Caco-2 (cell line): ENCODE measurements around the gene EPB41L4A. TPM values are rescaled to one million over a fixed set of nuclear protein-coding genes. Genes with fewer than 3 reads are reported as not detected.

Source experiments
- BruUV-seq: library from RNA; stranded (reverse); fragments of 400-500 nt; replicated peaks from 2 replicates; lab custom pipeline; 2021; lab: Mats Ljungman, UMichigan
- CTCF ChIA-PET: fragments of 300-600 bp; sonication (Branson Sonifier 250); formaldehyde crosslinking; loops from one replicate; lab custom pipeline; 2022; ENCODE audit warnings: antibody characterized with exemption; lab: Charles Lee
- POLR2A ChIA-PET: fragments of 300-600 bp; sonication (Branson Sonifier 250); formaldehyde crosslinking; loops from one replicate; lab custom pipeline; 2022; ENCODE audit warnings: antibody characterized with exemption; lab: Charles Lee
- DNase-seq, 2 experiments: peaks; one replicate each; pipeline versions ENCODE4 v3.0.0 to v3.0.0-alpha.2; 2020 to 2022
- H3K27me3 ChIP-seq: replicated peaks from 2 replicates; pipeline ENCODE4 v1.6.0; 2011; ENCODE audit warnings: low read length; ENCODE audit not compliant: control insufficient read depth, insufficient read depth
- H3K36me3 ChIP-seq: 2 replicates; pipeline ENCODE4 v1.5.1; 2011; ENCODE audit warnings: low read length; ENCODE audit not compliant: control insufficient read depth, insufficient read depth
- H3K4me1 ChIP-seq: fragments of 250-450 bp; sonication (Bioruptor Pico); 2 replicates; pipeline ENCODE4 v1.5.1; 2020; ENCODE audit warnings: mild to moderate bottlenecking
- H3K4me3 ChIP-seq: 2 replicates; pipeline ENCODE4 v1.5.1; 2011; ENCODE audit warnings: low read depth, mild to moderate bottlenecking, control low read depth, low read length
- H3K9me3 ChIP-seq: fragments of 250-450 bp; sonication (Bioruptor Pico); 2 replicates; pipeline ENCODE4 v1.5.1; 2020; ENCODE audit warnings: mild to moderate bottlenecking, moderate library complexity
- H3K27ac Mint-ChIP-seq: one replicate; pipeline ENCODE4 v1.8.0; 2022; ENCODE audit warnings: mixed read lengths; ENCODE audit not compliant: unreplicated experiment
- H3K27me3 Mint-ChIP-seq: one replicate; pipeline ENCODE4 v1.8.0; 2022; ENCODE audit warnings: mixed read lengths; ENCODE audit not compliant: insufficient read depth, unreplicated experiment
- H3K36me3 Mint-ChIP-seq: one replicate; pipeline ENCODE4 v1.8.0; 2022; ENCODE audit warnings: mild to moderate bottlenecking, mixed read lengths; ENCODE audit not compliant: insufficient read depth, unreplicated experiment
- H3K4me1 Mint-ChIP-seq: one replicate; pipeline ENCODE4 v1.8.0; 2022; ENCODE audit warnings: low read depth, mixed read lengths; ENCODE audit not compliant: unreplicated experiment
- H3K4me3 Mint-ChIP-seq: one replicate; pipeline ENCODE4 v1.8.0; 2022; ENCODE audit warnings: mild to moderate bottlenecking, moderate library complexity, mixed read lengths; ENCODE audit not compliant: unreplicated experiment
- H3K9me3 Mint-ChIP-seq: one replicate; pipeline ENCODE4 v1.8.0; 2022; ENCODE audit warnings: mixed read lengths; ENCODE audit not compliant: unreplicated experiment
- intact Hi-C: fragments of 100-400 bp; cut with micrococcal nuclease; formaldehyde crosslinking; loops from one replicate; pipeline ENCODE4 v1.10.0; 2022; ENCODE audit not compliant: unreplicated experiment
- total RNA-seq: library from RNA; stranded (reverse); gene quantifications from 2 replicates; pipeline ENCODE4 v1.2.3, GENCODE V29; 2022
- TF ChIP-seq, protein P1 (sequence below), 2 experiments: fragments of 200-600 bp in 1 of 2; IDR thresholded peaks; 1 replicate in 1 of 2; 2 replicates in 1 of 2; pipeline versions ENCODE4 v1.5.1 to v1.8.0; 2011 to 2022; ENCODE audit warnings: antibody characterized with exemption in 1 of 2, control low read depth in 1 of 2, inconsistent platforms in 1 of 2, low read depth in 1 of 2, low read length in 1 of 2, mild to moderate bottlenecking in 1 of 2, moderate library complexity in 1 of 2; ENCODE audit not compliant: insufficient read depth in 1 of 2, severe bottlenecking in 1 of 2, unreplicated experiment in 1 of 2

EPB41L4A gene
- total RNA-seq, 1 experiment from 2014 or later, result 1.4 TPM

DNA sequence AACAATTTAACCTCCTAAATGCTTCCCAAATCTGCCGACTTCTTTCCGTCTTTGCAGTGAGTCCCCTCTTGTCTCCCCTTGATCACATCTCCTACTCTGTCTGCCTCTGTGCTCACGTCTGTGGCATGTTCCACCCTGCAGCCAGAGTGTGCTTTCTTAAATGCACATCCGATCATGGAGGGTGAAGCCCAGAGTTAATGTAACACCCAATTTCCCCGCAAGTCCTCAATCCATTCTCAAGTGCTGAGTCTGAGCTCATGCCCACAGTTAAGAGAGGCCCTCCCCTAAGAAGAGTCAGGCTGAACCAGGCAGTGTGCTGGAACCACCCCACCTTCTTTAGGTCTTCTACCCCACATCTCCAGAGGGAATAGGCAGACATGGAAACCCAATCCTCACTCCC lies 164.8 kb downstream of the EPB41L4A start:
- H3K36me3 ChIP-seq, result no peaks in the 10 kb centered on the region
- no peaks in the 10 kb centered on the region; the same call in 1 of the 2 replicates for H3K27me3 ChIP-seq
- no peaks in the 10 kb centered on the region for H3K36me3 Mint-ChIP-seq
- TF ChIP-seq, protein P1, sequence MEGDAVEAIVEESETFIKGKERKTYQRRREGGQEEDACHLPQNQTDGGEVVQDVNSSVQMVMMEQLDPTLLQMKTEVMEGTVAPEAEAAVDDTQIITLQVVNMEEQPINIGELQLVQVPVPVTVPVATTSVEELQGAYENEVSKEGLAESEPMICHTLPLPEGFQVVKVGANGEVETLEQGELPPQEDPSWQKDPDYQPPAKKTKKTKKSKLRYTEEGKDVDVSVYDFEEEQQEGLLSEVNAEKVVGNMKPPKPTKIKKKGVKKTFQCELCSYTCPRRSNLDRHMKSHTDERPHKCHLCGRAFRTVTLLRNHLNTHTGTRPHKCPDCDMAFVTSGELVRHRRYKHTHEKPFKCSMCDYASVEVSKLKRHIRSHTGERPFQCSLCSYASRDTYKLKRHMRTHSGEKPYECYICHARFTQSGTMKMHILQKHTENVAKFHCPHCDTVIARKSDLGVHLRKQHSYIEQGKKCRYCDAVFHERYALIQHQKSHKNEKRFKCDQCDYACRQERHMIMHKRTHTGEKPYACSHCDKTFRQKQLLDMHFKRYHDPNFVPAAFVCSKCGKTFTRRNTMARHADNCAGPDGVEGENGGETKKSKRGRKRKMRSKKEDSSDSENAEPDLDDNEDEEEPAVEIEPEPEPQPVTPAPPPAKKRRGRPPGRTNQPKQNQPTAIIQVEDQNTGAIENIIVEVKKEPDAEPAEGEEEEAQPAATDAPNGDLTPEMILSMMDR (IDR thresholded peaks at IDR 0.05; ENCODE audit: insufficient read depth in 1 of 2, low read depth in 1 of 2, low read length in 1 of 2, severe bottlenecking in 1 of 2, unreplicated experiment in 1 of 2), result no peak
- POLR2A ChIA-PET, result no interaction called here
- no peak overlapping the region for H3K4me3 Mint-ChIP-seq
- CTCF ChIA-PET, result no interaction called here
- H3K27ac Mint-ChIP-seq, result no peak overlapping the region
- no peak overlapping the region for H3K4me3 ChIP-seq
- H3K4me1 Mint-ChIP-seq, result no peaks in the 10 kb centered on the region
- intact Hi-C loops, result no loop called here
- H3K9me3 Mint-ChIP-seq, result no peaks in the 10 kb centered on the region
- H3K9me3 ChIP-seq, result no peaks in the 10 kb centered on the region
- no TSS peak for BruUV-seq
- no peaks in the 10 kb centered on the region for H3K4me1 ChIP-seq
- H3K27me3 Mint-ChIP-seq, result peaks cover 15% of the 10 kb centered on the region
- DNase-seq, result no peak

DNA sequence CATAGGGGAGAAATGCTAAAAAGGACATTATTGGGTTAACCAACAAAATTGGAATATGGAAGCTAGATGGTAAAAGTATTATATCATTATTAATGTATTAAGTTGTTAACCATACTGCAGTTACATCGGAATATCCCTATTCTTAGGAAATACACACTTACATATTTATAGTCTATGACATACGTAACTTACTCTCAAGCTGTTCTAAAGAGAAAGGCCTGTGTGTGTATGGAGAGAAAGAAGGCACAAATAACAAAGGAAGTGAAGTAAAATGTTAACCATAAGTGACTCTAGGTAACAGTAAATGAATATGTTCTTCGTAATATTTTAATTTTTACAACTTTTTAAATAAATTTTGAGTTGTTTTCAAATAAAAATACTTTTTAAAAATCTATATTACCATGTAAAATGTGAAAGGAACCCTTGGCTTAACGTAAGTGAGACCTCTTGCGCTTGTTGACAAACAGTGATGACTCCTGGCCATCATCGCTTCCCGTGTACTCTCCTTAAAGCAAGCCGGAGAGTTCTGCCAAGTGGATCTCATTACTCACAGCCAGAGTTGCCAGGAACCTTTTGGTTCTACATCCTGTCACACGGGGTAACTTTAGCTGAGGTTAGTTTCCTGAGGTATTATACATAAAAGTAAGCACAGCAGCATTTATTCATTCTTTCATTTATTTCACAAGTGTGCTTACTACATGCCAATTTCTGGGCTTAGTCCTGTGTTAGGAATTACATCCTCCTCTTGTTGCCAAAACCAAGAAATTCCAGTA lies 165.4 kb downstream of the EPB41L4A start:
- POLR2A ChIA-PET, result no interaction called here
- H3K9me3 ChIP-seq, result no peaks in the 10 kb centered on the region
- no peaks in the 10 kb centered on the region for H3K4me1 ChIP-seq
- no peak overlapping the region for H3K27ac Mint-ChIP-seq
- TF ChIP-seq, protein P1 (IDR thresholded peaks at IDR 0.05; ENCODE audit: insufficient read depth in 1 of 2, low read depth in 1 of 2, low read length in 1 of 2, severe bottlenecking in 1 of 2, unreplicated experiment in 1 of 2), result no peak
- H3K36me3 ChIP-seq, result no peaks in the 10 kb centered on the region
- H3K4me3 Mint-ChIP-seq, result no peak overlapping the region
- no peak for DNase-seq
- no peaks in the 10 kb centered on the region for H3K9me3 Mint-ChIP-seq
- intact Hi-C loops, result no loop called here
- CTCF ChIA-PET, result no interaction called here
- no peaks in the 10 kb centered on the region for H3K36me3 Mint-ChIP-seq
- no peaks in the 10 kb centered on the region; the same call in 1 of the 2 replicates for H3K27me3 ChIP-seq
- no peak overlapping the region for H3K4me3 ChIP-seq
- H3K27me3 Mint-ChIP-seq, result peaks cover 15% of the 10 kb centered on the region
- BruUV-seq, result no TSS peak
- H3K4me1 Mint-ChIP-seq, result no peaks in the 10 kb centered on the region

DNA sequence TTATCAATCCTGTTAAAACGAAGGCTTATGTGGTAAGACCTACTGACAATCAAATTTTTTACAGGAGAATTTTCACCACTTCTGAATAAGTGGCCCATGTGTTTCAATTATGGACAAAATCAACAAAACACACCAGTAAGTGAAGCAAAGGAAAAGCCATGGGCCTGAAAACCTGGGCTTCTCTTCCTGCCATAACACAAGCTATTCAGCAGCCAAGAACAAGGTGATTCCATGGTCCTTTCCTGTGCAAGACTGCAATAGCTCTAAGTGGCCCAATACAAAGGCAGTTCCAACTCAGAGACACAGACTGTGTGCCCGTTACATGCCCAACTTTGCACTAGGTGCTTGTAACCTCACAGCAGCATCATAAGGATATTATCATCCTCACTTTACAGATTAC lies 168.5 kb downstream of the EPB41L4A start:
- no peak for DNase-seq
- Mint-ChIP-seq H3K4me1 (peaks cover 12% of the 10 kb centered on the region), H3K36me3 (no peaks in the 10 kb centered on the region), H3K27me3 (peaks cover 13% of the 10 kb centered on the region), H3K9me3 (no peaks in the 10 kb centered on the region), H3K4me3 (no peak overlapping the region), H3K27ac (no peak overlapping the region)
- Histone ChIP-seq H3K9me3 (no peaks in the 10 kb centered on the region), H3K4me3 (no peak overlapping the region), H3K27me3 (no peaks in the 10 kb centered on the region; the same call in 1 of the 2 replicates), H3K4me1 (no peaks in the 10 kb centered on the region), H3K36me3 (no peaks in the 10 kb centered on the region)
- ChIA-PET POLR2A (no interaction called here), CTCF (no interaction called here)
- intact Hi-C loops, result no loop called here
- BruUV-seq, result no TSS peak
- TF ChIP-seq, protein P1 (IDR thresholded peaks at IDR 0.05; ENCODE audit: insufficient read depth in 1 of 2, low read depth in 1 of 2, low read length in 1 of 2, severe bottlenecking in 1 of 2, unreplicated experiment in 1 of 2), result no peak
